Keratinocyte (primary cell): ENCODE results near the gene SYNJ2.

ENCODE experiments used
- CTCF ChIP-seq, 3 experiments: IDR thresholded peaks in 1 of 3; conservative IDR thresholded peaks in 1 of 3; optimal IDR thresholded peaks in 1 of 3; 2 replicates in 2 of 3; 3 replicates in 1 of 3; pipeline versions ENCODE3 to v1.5.1; 2011; ENCODE audit warnings: low read length in 3 of 3, mild to moderate bottlenecking in 3 of 3, moderate library complexity in 2 of 3, control low read depth in 1 of 3, inconsistent platforms in 1 of 3; ENCODE audit not compliant: insufficient read depth in 2 of 3; ENCODE audit errors: extremely low read depth in 1 of 3
- EZH2 ChIP-seq: IDR thresholded peaks from one replicate; pipeline ENCODE4 v1.6.1; 2012; ENCODE audit warnings: inconsistent platforms, mild to moderate bottlenecking, low read length, moderate library complexity

- TF ChIP-seq CTCF (optimal IDR thresholded peaks at IDR 0.05 in 1 of 3, IDR thresholded peaks at IDR 0.05 in 1 of 3, conservative IDR thresholded peaks at IDR 0.05 in 1 of 3; ENCODE audit: extremely low read depth in 1 of 3, insufficient read depth in 2 of 3, low read length in 3 of 3), result no peak
- TF ChIP-seq EZH2, result no peak
Measured at GRCh38 chr6:158037771-158038170, 56.1 kb downstream of the SYNJ2 start.
